ENCODE results near the gene NDUFA11. TPM values are rescaled to one million over a fixed set of nuclear protein-coding genes. Genes with fewer than 3 reads are reported as not detected.

The NDUFA11 gene
- total and polyA plus RNA-seq, 2 of the 4 experiments (the other 2 are of a cell fraction), result 375 to 1,276 TPM

DNA sequence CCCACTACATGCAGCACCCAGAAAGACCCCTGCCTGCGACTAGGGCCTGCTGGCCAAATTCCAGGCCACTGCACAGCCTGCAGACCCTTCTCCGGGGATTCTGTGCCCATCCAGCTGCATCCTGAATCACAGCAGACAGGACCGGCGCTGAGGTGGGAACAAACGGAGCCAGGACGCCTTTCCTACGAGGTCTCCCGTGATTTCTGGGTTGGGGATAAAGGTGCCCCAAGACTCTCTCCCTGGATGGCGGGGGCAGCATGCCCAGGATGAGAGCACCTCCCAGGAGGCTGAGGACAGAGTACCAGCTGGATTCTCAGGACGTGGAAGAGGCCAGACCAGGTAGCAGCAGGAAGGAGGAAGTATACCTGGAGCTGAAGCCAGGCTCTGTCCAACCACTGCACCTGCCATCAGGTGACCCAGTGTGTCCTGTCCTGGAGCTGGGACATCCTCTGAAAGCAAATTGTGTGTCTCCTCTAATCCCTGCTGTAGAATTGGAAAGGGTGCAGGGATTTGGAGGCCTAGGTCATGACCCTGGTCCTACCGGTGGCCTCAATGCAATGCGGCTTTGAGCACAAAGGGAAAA is 29.9 kb downstream of the NDUFA11 start:
- Histone ChIP-seq H3K36me3 (ENCODE audit: control insufficient read depth, insufficient read depth, low read length) (no peaks in the 10 kb centered on the region), H3K18ac (ENCODE audit: low read depth, low read length) (no peak overlapping the region), H2AK9ac (replicated peaks; ENCODE audit: low read depth, low read length, poor library complexity) (no peak overlapping the region), H2BK120ac (ENCODE audit: low read depth, low read length) (no peak overlapping the region), H3K79me1 (ENCODE audit: low read depth in 1 of 2, low read length in 2 of 2) (no peaks in the 10 kb centered on the region), H3K23ac (ENCODE audit: low read depth, low read length) (no peak overlapping the region), H4K8ac (ENCODE audit: low read depth in 2 of 2, low read length in 2 of 2) (no peak overlapping the region), H4K20me1 (ENCODE audit: insufficient read depth, low read length) (no peaks in the 10 kb centered on the region), H2AFZ (replicated peaks; ENCODE audit: low read length, poor library complexity) (no peak overlapping the region), H3K4ac (ENCODE audit: low read depth, low read length) (no peak overlapping the region), H3K9ac (ENCODE audit: low read depth, low read length) (no peak overlapping the region), H3K56ac (ENCODE audit: extremely low read depth, insufficient read depth, low read length) (no peak overlapping the region), H3K4me3 (ENCODE audit: insufficient read depth, low read depth, low read length) (no peak overlapping the region), H3K27me3 (ENCODE audit: control insufficient read depth, insufficient read depth, low read length) (peaks cover 9% of the 10 kb centered on the region), H3K9me3 (ENCODE audit: control insufficient read depth, insufficient read depth, low read length) (no peaks in the 10 kb centered on the region), H2BK20ac (ENCODE audit: low read depth, low read length) (no peak overlapping the region), H4K5ac (ENCODE audit: low read depth, low read length) (no peak overlapping the region), H3K9me1 (ENCODE audit: insufficient read depth, low read length) (no peaks in the 10 kb centered on the region), H3K27ac (ENCODE audit: insufficient read depth, low read length) (no peak overlapping the region), H2AK5ac (ENCODE audit: low read depth, low read length) (no peak overlapping the region; the same call in 1 of the 2 replicates), H2BK5ac (ENCODE audit: low read depth, low read length, poor library complexity, severe bottlenecking) (no peak overlapping the region), H2BK15ac (ENCODE audit: low read depth, low read length) (no peak overlapping the region), H3K4me1 (ENCODE audit: control insufficient read depth, insufficient read depth, low read length) (peaks cover 6% of the 10 kb centered on the region; the same call in 1 of the 2 replicates), H3K4me2 (ENCODE audit: low read depth, low read length) (no peak overlapping the region), H3K14ac (replicated peaks; ENCODE audit: low read depth, low read length) (no peak overlapping the region), H4K91ac (ENCODE audit: insufficient read depth, low read depth, low read length) (no peak overlapping the region)
- WGBS, 2 experiments (ENCODE audit: extremely low coverage in 2 of 2, insufficient read length in 1 of 2), result 84% methylated on average over 10 of the region's 12 CpGs; no CpG with 5 or more reads in 1 of the 2 experiments
- dilution Hi-C loops (cut with HindIII; ENCODE audit: low sequenced_read_pairs, unreplicated experiment) (no loop called here), intact Hi-C loops (cut with micrococcal nuclease) (no loop called here), in situ Hi-C loops (cut with MboI; ENCODE audit: low sequenced_read_pairs) (no loop called here)
- CTCF ChIA-PET, result no interaction called here
- POLR2A ChIA-PET (ENCODE audit: unreplicated experiment), result no interaction called here
- TF ChIP-seq BHLHE40 (IDR thresholded peaks at IDR 0.05; ENCODE audit: low read depth, low read length) (no peak), RFX5 (IDR thresholded peaks at IDR 0.05; ENCODE audit: low read depth, low read length) (no peak), MAZ (IDR thresholded peaks at IDR 0.05; ENCODE audit: borderline replicate concordance, low read depth, low read length) (no peak), MAFK (IDR thresholded peaks at IDR 0.05; ENCODE audit: low read depth, low read length) (no peak), RCOR1 (IDR thresholded peaks at IDR 0.05; ENCODE audit: insufficient replicate concordance, low read length) (no peak), FOS (IDR thresholded peaks at IDR 0.05; ENCODE audit: low read depth, low read length) (no peak), NFE2L2 (IDR thresholded peaks at IDR 0.05; ENCODE audit: low read depth, low read length) (no peak), SMC3 (IDR thresholded peaks at IDR 0.05; ENCODE audit: low read depth, low read length) (no peak), RAD21 (IDR thresholded peaks at IDR 0.05; ENCODE audit: low read length) (no peak), CHD1 (IDR thresholded peaks at IDR 0.05; ENCODE audit: low read depth, low read length) (no peak), MXI1 (IDR thresholded peaks at IDR 0.05; ENCODE audit: borderline replicate concordance, low read depth, low read length) (no peak), POLR2A (IDR thresholded peaks at IDR 0.05; ENCODE audit: low read depth, low read length) (no peak), CEBPB (IDR thresholded peaks at IDR 0.05; ENCODE audit: low read depth, low read length) (no peak)
- TF ChIP-seq, protein P1, sequence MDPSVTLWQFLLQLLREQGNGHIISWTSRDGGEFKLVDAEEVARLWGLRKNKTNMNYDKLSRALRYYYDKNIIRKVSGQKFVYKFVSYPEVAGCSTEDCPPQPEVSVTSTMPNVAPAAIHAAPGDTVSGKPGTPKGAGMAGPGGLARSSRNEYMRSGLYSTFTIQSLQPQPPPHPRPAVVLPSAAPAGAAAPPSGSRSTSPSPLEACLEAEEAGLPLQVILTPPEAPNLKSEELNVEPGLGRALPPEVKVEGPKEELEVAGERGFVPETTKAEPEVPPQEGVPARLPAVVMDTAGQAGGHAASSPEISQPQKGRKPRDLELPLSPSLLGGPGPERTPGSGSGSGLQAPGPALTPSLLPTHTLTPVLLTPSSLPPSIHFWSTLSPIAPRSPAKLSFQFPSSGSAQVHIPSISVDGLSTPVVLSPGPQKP (IDR thresholded peaks at IDR 0.05; ENCODE audit: borderline replicate concordance, low read depth, low read length), result no peak
- TF ChIP-seq, protein P2, sequence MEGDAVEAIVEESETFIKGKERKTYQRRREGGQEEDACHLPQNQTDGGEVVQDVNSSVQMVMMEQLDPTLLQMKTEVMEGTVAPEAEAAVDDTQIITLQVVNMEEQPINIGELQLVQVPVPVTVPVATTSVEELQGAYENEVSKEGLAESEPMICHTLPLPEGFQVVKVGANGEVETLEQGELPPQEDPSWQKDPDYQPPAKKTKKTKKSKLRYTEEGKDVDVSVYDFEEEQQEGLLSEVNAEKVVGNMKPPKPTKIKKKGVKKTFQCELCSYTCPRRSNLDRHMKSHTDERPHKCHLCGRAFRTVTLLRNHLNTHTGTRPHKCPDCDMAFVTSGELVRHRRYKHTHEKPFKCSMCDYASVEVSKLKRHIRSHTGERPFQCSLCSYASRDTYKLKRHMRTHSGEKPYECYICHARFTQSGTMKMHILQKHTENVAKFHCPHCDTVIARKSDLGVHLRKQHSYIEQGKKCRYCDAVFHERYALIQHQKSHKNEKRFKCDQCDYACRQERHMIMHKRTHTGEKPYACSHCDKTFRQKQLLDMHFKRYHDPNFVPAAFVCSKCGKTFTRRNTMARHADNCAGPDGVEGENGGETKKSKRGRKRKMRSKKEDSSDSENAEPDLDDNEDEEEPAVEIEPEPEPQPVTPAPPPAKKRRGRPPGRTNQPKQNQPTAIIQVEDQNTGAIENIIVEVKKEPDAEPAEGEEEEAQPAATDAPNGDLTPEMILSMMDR (conservative IDR thresholded peaks at IDR 0.05; ENCODE audit: low read depth, low read length), result no peak
- TF ChIP-seq, protein P3, sequence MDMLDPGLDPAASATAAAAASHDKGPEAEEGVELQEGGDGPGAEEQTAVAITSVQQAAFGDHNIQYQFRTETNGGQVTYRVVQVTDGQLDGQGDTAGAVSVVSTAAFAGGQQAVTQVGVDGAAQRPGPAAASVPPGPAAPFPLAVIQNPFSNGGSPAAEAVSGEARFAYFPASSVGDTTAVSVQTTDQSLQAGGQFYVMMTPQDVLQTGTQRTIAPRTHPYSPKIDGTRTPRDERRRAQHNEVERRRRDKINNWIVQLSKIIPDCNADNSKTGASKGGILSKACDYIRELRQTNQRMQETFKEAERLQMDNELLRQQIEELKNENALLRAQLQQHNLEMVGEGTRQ (IDR thresholded peaks at IDR 0.05; ENCODE audit: low read depth, low read length), result no peak
- no TSS peak for BruUV-seq (replicated peaks)
- ATAC-seq (ENCODE audit: low read depth) (no peak), DNase-seq (no peak)
